H1 (cell line): ENCODE results near the gene RGS5. TPM values are rescaled to one million over a fixed set of nuclear protein-coding genes. Genes with fewer than 3 reads are reported as not detected.

Experiments
- BRCA1 ChIP-seq: IDR thresholded peaks from 2 replicates; pipeline ENCODE4 v1.6.1; 2012; ENCODE audit warnings: low read depth, low read length, improper control_type of control experiment
- POU5F1 ChIP-seq: IDR thresholded peaks from 2 replicates; pipeline ENCODE4 v1.6.1; 2011; ENCODE audit warnings: low read depth, mild to moderate bottlenecking, low read length, moderate library complexity
- polyA plus RNA-seq, 7 experiments: library from polyadenylated mRNA; depleted of rRNA in 3 of 7; stranded (reverse) in 5 of 7; unstranded in 2 of 7; fragments of >200 nt in 5 of 7; fragments of 200-250 nt in 2 of 7; gene quantifications; 1 replicate in 5 of 7; 2 replicates in 1 of 7; 4 replicates in 1 of 7; pipeline versions ENCODE4 v1.2.1 to v1.2.3, GENCODE V29; 2011 to 2013; ENCODE audit warnings: missing spikeins in 2 of 7, mixed read lengths in 2 of 7
- total RNA-seq: library from RNA; stranded (reverse); fragmentation: NEBNext Ultra II Directional; extraction: Animal tissue kit (Norgen Biotek cat#: 25700); gene quantifications from 2 replicates; pipeline ENCODE4 v1.2.1, GENCODE V29; 2021

The RGS5 gene
- total and polyA plus RNA-seq, 2 of the 8 experiments (the other 6 are each of a cell fraction or from before 2014, with no cell fraction given): 75.5 to 103 TPM

GRCh38 chr1:163197022-163197421 lies 5.7 kb downstream of the RGS5 start (continued):
- TF ChIP-seq POU5F1 (no peak), BRCA1 (no peak)
- TF ChIP-seq, all 59 proteins: peak for 0
